ENCODE data around the gene NSUN2.

GRCh38 chr5:6637022-6637421, 4.2 kb upstream of the NSUN2 start:
- no peak for TF ChIP-seq CTCF (IDR thresholded peaks at IDR 0.05)
- TF ChIP-seq POLR2A (IDR thresholded peaks at IDR 0.05), result no peak

All from adrenal gland (tissue), 5 donors.